CD4-positive, alpha-beta T cell treated with Interleukin-6 for 4 hours (primary cell): ENCODE measurements around the gene MECP2.
A peak's percentile ranks its signal among the peaks of the same experiment; 100 is the strongest.

Source experiments
- DNase-seq: peaks from one replicate; pipeline ENCODE4 v3.0.0-alpha.2; 2020; ENCODE audit warnings: mixed read lengths

Gene MECP2

DNA sequence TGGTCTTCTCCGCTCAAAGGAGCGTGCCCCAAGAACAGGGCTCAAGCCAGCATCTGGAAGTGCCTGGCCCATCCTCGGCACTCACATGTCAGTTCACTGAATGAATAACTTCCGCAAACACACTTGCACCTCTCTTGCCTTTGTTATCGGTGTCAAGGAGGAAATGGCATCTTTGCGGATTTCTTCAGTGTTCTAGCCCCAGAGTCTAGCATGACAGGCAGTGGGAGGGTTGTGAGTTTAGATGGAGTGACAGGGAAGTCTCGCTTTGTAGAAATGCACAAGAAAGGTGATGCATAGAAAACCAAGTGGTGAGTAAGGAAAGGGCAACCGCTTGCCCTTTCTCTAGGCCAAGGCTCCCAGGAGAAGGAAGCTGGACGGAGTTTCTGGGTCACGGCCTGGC is 17.6 kb upstream of the MECP2 start:
- no peak for DNase-seq

DNA sequence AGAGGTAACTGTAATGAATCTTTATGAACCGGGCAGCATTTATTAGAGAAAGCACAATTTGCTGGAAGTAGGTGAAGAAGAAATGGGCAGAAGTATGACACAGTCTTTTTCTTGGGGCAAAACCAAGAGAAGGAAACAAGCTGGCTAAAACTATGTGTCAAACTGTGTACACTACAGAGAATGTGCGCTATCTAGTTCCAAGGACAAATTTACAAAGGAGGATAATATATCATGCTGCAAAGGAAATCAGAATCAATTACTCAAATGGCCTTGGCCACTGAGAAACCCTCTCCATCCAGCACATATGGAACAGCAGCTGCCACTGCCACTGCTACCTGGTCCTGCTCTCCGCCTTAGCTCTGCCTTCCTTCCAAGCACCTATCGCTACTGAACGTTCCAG is 17.1 kb upstream of the MECP2 start:
- DNase-seq: no peak

DNA sequence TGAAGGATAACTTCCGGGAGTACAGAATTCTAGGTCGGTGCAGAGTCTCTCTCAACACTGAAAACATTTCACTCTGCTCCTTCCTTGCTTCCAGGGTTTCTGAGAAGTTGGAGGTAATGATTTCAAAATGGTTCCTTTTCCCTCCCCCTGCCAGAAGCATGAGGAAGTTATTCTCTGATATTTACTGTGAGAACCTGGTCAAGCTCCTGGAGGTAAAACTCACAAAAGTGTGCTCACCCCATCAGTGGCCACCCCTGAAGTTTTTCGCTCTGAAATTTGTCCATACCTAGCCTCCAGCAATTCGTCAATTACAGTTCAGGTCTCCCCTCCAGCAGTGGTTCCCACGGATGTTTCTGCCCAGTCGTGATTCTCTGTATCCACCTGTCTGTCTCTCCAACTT is 16.2 kb upstream of the MECP2 start:
- no peak for DNase-seq

DNA sequence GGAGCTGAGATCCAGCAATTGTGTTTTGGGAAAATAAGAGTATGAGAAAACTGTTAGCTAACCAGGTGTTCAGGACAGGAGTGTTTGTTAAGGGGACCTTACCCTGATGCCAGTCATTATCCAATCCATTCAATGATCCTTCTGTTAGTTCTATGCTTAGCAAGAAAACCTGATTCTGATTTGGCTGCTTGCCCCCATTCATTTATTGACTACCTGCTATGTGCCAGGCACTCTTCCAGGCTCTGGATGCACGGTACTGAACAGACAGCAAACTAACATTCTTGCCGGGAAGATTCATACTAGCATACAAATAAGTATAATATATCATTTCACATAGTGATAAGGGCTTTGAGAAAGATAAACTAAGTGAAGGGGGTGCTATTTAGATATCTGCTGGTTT is 1.0 kb upstream of the MECP2 start:
- no peak for DNase-seq

DNA sequence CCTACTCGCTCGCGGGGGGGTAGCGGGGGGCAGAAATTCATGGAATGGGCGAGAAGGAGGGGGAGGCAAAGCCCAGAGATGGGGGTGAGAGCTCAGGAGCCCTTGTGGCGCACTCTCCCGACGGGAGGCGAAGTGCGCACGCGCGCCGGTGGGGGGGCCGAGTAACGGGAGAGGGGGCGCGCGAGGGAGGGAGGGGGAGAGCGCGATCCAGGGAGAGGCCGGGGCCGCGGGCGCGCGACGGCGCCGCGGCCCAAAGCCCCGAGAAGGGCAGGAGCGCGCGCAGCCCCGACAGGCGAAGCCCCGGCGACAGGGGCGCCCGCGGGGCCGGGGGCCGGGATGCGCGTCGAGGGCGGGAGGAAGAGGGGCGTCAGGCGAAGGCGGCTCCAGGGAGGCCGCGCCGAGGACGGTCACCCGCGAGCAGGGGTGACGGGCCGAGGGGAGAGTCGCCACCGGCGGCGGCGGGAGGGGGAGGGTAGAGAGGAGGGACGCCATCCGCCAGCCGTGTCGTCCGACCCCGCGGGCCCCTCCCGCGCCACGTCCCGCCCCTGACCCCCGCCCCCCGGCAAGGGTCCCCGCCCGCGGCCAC is 421 bp downstream of the MECP2 start:
- DNase-seq: peak; percentile 79

DNA sequence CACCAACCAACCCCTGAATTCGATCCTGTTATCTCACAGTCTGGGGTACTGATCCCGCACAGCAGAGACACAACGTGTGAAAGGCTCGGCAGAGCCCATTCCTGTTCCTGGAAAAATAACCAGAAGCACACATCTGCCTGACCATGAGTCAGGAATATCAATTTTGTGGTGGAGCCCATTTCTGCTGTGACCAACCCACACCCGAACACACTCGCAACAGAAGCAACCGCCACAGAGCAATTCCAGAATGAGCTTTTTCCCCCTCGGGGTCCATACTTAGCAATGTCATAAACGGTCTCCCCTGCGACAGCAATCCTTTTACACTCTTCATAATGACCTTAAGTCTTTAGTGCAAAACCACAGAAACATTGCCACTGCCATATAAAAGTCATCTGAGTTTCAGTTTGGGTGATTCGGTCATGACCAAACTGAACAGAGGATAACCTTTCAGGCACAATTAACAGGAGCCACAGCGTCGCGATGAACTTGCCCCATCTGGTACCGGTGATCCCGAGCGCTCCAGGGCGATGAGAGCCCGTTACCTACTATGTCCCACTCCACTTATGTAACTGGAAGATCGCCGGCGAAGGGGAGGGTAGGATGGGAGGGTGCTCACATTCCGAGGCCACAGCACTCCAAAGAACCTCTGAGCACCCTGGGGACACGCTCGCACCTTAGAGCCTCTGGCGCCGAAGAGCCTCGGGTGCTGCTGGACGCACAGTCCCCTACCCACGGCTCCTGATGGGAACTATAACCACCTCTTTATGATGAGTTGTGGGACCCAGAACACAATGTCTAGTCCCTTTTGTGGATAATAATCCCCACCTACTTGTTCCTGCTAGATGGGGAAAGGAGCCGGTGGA is 1.1 kb downstream of the MECP2 start:
- DNase-seq: peak; percentile 15

DNA sequence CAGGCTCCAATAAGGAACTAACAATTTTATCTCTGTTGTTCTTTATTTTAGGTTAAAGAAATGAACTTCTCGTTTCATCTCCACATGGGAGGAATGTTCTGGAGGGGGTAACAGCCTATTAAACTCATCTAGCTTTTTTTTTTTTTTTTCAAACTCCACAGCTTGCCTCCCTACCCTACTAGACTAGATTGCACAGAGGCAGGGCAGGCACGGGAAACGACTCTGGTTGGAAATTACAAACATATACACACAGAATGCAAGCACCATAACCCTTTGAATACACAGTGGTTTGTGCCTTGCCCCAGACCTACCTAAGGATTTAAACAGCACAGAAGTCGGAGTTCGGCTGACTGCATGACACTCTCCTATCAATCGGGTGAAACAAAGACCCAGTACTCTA is 2.7 kb downstream of the MECP2 start:
- no peak for DNase-seq

DNA sequence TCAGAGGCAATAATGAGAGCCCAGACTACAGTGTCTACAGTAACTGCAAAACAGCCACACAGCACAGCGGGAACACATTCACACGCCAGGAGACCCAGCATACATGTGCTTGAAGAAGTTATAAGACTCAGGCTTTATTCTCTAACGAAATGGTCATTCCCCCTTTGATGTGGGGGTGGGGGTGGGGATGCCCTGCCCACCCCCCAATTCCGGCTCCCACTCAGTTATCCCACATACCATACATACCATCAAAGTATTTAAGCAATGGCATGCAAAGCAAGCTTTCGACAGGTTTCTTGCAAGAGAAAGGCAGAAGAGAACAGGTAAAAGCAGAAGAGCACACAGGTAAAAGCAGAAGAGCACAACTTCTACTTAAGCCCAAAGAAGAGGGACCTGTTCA is 3.6 kb downstream of the MECP2 start:
- no peak for DNase-seq

DNA sequence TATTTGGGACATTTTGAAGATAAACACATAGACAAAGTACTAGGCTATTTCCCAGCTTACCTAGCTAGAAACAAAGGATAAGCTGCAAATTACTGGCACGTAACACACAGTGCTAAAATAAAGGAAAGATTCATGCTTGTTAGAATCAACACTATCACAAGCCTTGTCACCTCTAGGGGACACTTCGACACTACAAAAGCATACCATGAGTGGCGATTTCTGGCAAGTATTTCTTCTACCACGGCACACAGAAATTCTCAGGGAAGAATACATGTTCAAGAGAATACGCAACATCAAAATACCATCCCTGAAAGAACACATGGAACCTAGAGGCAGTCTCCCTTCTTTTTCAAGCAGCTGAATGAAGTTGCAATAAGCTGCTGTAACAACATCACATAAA is 5.1 kb downstream of the MECP2 start:
- no peak for DNase-seq

DNA sequence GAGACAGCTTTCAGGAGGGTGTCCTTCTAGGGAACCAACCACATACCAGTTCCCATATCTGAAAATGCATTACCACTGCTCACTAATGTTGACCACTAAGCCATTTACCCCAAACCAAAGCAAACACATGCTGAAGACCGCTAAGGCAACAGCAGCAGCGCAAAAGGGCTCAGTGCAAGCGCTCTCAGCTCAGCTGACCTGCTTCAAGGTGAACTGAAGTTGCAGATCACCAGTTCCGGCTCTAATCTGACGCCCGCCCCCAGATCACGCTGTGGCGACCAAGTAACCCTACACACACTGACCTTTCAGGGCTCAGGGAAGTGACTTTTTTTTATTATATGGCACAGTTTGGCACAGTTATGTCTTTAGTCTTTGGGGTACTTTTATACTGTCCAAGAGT is 5.8 kb downstream of the MECP2 start:
- DNase-seq: no peak

DNA sequence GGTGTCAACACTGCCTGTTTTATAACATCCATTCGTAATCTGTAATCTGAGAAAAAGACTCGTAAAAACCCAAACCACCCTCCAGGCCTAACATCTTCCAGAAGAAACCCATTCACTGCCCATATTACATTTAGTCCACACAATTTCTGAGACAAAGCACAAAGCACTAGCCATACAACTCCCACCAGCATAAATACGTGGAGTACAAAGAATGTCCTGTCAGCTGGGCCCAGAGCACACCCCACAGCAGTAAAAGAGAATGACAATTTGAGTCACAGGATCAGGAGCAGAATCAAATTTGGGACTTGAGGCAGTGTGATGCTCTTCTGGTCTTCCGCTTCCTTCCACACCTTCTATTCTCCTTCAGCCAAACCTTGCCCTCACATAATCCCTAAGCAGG is 6.8 kb downstream of the MECP2 start:
- DNase-seq: no peak

DNA sequence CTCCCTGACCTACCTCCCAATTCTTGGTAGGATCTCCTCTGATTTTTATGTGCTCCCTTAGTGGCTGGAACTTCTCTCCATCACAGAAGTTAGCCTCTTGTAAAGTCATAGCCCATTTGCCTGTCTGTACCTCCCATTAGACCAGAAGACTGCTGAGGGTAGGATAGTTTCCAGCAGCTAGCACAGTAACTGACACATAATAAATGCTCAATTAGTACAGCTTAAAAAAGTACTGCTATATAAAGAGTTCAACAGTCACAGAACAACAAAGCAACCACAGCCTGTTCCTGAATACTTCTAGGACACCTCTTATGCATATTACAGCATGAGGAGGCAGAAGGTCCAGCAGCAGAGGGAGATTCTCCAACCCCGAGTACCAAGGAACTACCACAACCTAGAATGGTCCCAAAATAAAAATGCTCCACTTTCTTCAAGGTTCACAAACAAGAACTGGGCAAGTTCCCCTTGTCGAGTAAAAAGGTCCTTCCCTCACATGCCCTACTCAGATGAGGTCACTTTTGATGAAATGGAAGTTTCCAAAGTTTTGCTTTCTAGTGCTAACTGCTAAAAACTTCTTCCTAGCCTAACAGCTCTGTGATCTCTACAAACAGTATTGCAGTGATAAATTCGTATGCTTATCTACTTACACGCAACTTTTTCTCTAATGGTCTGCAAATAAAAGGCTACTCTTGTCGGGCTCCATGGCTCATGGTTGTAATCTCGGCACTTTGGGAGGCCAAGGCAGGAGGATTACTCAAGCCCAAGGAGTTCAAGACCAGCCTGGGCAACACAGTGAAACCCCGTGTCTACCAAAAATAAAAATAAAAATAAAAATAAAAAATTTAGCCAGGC is 12.8 kb downstream of the MECP2 start:
- no peak for DNase-seq

DNA sequence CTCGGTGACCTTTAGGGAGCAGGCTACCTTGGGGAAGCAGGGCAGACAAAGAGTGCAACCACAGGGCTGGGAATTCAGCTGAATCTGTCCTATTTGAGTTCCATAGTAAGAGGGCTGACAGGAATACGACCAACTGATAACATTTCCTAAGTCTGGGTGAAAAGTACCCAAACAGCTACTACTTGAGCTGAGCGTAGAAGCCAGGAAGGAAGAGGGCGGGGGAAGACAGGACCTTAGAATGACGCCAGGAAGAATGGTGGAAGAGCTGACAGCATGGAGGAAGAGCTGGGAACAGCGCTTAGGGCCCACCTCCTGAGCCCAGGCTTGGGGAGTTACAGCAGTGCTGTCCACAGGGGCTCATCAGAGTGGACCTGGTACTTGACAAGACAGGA is 14.4 kb downstream of the MECP2 start:
- no peak for DNase-seq

DNA sequence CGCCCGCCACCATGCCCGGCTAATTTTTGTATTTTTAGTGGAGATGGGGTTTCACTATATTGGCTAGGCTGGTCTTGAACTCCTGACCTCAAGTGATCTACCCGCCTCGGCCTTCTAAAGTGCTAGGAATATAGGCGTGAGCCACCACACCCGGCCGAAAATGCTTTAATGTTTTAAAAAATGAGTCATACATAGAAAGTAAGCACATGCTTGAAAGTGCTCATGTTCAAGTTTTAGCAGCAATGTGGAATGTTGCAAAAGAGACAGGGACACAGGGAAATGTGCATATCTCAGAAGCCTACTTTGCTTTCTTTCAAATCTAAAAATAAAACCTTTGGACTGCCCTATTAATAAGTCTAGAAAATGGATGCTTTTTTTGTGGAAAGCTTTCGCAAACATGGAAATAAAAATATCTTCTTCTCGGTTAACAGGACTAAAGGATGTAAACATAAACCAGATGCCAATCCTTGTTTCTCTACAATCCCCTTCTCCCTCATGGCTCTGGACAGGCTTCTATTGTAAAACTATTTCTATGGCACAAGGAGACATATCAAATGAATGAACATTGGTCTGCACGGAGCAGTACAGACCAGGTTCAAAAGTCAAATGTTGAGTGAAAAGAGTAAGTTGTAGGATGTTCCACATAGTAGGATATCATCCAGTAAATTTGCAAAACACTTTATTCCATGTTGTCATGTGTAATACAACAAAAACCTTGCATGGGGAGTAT is 15.0 kb downstream of the MECP2 start:
- DNase-seq: no peak

DNA sequence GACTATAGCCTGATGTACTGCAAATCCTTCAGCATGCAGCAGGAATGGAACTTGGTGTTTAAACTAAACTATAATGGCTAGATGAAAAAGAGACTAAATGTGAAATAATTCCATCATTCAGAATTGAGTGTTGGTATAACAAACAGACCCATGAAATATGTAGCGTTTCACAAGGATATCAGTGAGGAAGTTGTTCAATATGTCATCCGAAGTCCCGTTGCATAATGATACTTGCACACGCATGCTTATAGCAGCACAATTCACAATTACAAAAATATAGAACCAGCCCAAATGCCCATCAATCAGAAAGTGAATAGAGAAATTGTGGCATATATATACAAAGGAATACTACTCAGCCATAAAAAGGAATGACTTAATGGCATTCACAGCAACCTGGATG is 20.4 kb downstream of the MECP2 start:
- DNase-seq: no peak

DNA sequence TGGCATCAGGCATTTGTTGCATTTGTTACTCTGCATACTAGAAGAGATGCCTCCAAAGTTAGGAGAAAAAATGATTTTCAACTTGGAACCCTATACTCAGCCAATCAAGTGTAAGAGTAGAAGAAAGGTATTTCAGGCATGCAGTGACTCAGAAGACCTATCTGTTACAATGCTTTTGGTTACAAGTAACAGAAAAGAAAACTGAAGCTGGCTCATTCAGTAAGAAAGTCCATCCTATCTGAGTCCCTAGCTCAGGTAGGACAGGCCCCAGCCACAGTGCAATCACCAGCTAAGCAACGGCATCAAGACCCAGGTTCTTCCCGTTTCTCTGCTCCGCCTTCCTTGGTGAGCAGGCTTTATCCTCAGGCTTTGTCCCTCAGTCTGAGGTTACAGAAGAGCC is 23.3 kb downstream of the MECP2 start:
- DNase-seq: no peak

DNA sequence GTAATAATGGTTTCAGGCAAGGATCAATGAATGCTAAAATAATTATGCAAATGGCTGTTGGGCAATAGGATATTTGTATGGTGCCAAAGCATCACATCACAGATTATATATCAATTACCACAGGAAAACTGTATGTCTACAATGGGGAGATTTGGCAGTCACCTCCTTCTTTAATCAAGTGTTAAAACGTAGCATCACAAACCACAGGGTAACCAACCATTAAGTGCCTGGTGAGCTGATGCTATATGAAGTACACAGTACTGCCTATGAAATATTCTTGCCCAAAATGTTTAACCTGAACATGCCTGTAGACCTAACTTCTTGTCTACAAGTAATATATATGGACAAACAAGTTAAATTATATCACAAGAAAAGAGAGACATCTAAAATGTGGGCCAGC is 25.3 kb downstream of the MECP2 start:
- DNase-seq: no peak

DNA sequence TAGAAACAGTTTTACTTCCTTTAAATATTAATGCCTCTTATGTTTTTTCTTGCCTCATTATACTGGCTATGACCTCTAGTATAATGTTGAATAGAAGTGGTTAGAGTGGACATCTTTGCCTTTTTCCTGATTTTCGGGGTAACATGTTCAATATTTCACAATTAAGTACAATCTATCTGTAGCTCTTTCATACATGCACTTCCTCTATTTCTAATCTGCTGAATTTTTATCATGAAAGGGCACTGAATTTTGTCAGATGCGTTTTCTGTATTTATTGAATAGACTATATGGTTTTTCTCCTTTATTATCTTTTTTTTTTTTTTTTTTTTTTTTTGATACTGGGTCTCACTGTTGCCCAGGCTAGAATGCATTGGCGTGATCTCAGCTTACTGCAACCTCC is 29.0 kb downstream of the MECP2 start:
- DNase-seq: no peak

DNA sequence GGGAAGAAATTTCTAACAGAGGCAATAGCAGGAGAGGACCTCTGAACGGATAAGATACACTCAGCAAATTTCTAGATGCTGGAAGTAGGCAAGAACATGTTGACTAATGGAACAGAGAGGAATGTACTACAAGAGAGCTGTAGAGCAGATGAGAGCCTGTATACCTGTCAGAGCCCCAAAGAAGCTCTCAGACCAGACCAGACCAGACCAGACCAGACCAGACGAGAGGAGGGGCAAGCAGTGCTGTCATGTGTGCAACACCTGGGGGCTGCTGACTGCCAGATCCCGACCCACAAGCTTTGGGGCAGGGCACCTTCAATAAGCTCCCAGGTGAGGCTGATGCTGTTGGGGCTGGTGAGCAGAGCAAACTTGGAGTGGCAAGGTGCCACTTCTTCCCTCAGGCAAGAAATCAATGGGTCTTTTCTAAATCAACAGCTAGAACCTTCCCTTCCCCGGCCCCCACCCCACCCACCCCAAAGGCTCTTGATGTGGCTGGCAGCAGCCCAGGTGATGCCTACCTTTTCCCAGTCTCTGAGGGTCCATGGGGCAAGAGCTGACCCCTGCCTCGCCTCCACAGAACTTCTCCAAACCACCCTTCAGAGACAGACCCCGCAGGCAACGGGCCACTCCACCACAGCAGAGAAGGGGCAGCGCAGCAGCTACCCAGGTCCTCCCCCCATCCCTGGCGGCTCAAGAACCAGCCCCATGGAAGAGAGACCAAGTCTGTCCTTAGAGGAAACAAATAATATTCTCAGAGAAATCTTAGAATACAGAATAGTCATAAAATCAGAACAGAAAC is 32.7 kb downstream of the MECP2 start:
- no peak for DNase-seq

DNA sequence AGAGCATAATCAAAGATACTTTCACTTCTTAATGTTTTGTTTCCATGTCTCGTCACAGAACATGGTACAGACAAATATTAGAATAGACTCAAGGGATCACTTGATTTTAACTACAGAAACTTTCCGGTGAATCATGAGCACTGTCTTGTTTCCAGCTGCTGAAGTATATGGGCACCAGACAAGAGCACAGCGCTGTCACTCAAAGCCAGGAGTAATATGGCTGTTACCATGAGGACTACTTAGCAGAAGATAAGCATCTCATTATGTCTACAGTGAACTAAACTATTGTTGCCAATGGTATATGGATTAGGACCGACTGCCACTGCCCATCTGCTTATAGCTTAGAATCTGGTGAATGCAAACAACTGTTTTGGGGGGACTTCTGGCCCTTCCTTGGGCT is 34.3 kb downstream of the MECP2 start:
- no peak for DNase-seq

DNA sequence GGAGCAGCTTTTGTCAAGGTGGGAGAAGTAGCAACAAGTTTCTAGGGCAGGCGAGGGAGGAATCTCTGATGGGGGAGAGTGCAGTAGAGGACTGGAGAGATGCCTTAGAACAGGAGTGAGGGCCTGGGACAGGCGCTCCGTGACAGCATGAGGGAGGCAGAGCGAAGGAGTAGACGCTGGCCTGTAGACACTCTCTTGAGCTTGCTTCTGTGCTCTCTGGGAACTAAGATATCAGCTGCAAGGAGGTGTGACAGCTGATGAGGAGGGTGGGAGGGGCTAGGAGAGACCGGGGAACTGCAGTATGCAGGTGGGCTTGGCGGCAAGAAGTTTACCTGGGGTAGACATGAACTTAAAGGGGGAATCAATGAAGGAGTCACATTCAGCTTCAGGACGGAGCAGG is 35.7 kb downstream of the MECP2 start:
- DNase-seq: no peak

DNA sequence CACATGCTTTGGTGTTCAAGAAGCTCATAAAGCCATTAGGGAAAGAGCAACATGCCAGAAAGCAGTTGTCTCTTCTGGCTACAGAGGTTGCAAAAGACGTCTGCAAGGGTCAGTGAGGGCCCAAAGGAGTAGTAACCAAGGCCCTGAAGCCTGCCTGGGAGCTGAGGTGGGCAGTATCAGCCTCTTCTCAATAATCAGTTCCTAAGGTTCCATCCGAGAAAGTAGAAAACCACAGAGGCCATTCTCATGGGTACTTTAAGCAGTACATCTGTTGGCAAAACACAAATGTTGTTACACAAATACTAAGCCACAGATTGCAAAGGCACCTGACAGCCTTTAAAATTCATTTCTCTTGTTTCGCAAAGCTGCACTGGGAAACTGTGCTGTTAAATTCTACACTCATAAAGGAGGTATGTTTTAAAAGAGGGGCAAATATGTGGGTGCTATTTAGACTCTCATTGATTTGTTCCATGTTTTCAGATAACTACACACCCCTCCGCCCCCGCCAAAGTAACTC is 37.7 kb downstream of the MECP2 start:
- no peak for DNase-seq
